HepG2 (cell line): ENCODE measurements around the gene EMP2. TPM values are rescaled to one million over a fixed set of nuclear protein-coding genes. Genes with fewer than 3 reads are reported as not detected.
A peak's percentile ranks its signal among the peaks of the same experiment; 100 is the strongest.

Experiments used
- ATAC-seq: fragments of 200-7000 bp; cut with Tn5 transposase; 3 replicates; pipeline ENCODE4 v1.9.1; 2020; ENCODE audit warnings: mild to moderate bottlenecking, moderate library complexity
- BruUV-seq: library from RNA; stranded (reverse); fragments of 400-500 nt; replicated peaks from 2 replicates; lab custom pipeline; 2021; lab: Mats Ljungman, UMichigan
- CTCF ChIA-PET: fragments of 300-600 bp; formaldehyde crosslinking; extraction: SDS; loops from one replicate; lab custom pipeline; 2021; ENCODE audit warnings: low total read pairs, inconsistent platforms, low intra/inter-chr PET ratio; lab: Yijun Ruan, JAX
- POLR2A ChIA-PET: fragments of 350-600 bp; sonication (Branson Sonifier 250); formaldehyde crosslinking; loops from one replicate; lab custom pipeline; 2020; ENCODE audit warnings: antibody characterized with exemption, inconsistent platforms; lab: Yijun Ruan, JAX
- DNase-seq: peaks from one replicate; pipeline ENCODE4 v3.0.0-alpha.2; 2015; ENCODE audit warnings: low spot score
- FAIRE-seq: peaks from 3 replicates; lab custom pipeline; 2011; peaks lifted over from hg19 to GRCh38; lab: Jason Lieb, UNC
- H2AFZ ChIP-seq: one replicate; pipeline ENCODE4 v1.6.1; 2011; ENCODE audit warnings: low read length, inconsistent platforms
- H3K27ac ChIP-seq: fragments of 300-600 bp; 3 replicates; pipeline ENCODE4 v1.8.0; 2011; ENCODE audit warnings: mixed run types, mild to moderate bottlenecking, mixed read lengths, low read length, inconsistent platforms; ENCODE audit not compliant: insufficient read depth; ENCODE audit errors: extremely low read length
- H3K27me3 ChIP-seq, 2 experiments: fragments of 200-600 bp in 1 of 2; 2 replicates in 1 of 2; 3 replicates in 1 of 2; pipeline versions ENCODE4 v1.6.0 to v1.8.0; 2011; ENCODE audit warnings: low read length in 2 of 2, mild to moderate bottlenecking in 2 of 2, moderate library complexity in 2 of 2, inconsistent platforms in 1 of 2; ENCODE audit not compliant: insufficient read depth in 2 of 2, control insufficient read depth in 1 of 2
- H3K36me3 ChIP-seq, 2 experiments: fragments of 200-600 bp in 1 of 2; replicated peaks in 1 of 2; 2 replicates in 1 of 2; 3 replicates in 1 of 2; pipeline versions ENCODE4 v1.5.1 to v1.8.0; 2011; ENCODE audit warnings: low read length in 2 of 2, inconsistent platforms in 1 of 2; ENCODE audit not compliant: insufficient read depth in 2 of 2, control insufficient read depth in 1 of 2
- H3K4me1 ChIP-seq: 2 replicates; pipeline ENCODE4 v1.5.1; 2012; ENCODE audit warnings: low read length, inconsistent platforms; ENCODE audit not compliant: insufficient read depth
- H3K4me2 ChIP-seq: 2 replicates; pipeline ENCODE4 v1.6.0; 2011; ENCODE audit warnings: low read depth, low read length, inconsistent platforms
- H3K4me3 ChIP-seq, 3 experiments: fragments of 200-600 bp in 1 of 3; sonication (generic), shearing (Covaris generic) in 1 of 3; replicated peaks in 1 of 3; 2 replicates each; pipeline ENCODE4 v1.5.1; 2011 to 2016; ENCODE audit warnings: low read length in 3 of 3, inconsistent platforms in 2 of 3, low read depth in 2 of 3, mild to moderate bottlenecking in 2 of 3, control low read depth in 1 of 3, mixed read lengths in 1 of 3; ENCODE audit not compliant: insufficient read depth in 1 of 3
- H3K79me2 ChIP-seq: one replicate; pipeline ENCODE4 v1.6.1; 2011; ENCODE audit warnings: low read length, inconsistent platforms; ENCODE audit not compliant: insufficient read depth
- H3K9ac ChIP-seq: 2 replicates; pipeline ENCODE4 v1.6.0; 2011; ENCODE audit warnings: mild to moderate bottlenecking, low read depth, low read length, inconsistent platforms; ENCODE audit not compliant: insufficient read depth
- H3K9me3 ChIP-seq: 2 replicates; pipeline ENCODE4 v1.5.1; 2012; ENCODE audit warnings: mild to moderate bottlenecking, low read length
- H4K20me1 ChIP-seq: 2 replicates; pipeline ENCODE4 v1.6.0; 2011; ENCODE audit warnings: inconsistent platforms, mild to moderate bottlenecking, low read length, moderate library complexity; ENCODE audit not compliant: insufficient read depth
- BATF2 ChIP-seq: sonication (generic); formaldehyde crosslinking; IDR thresholded peaks from 2 replicates; pipeline ENCODE4 v1.8.0; 2022; ENCODE audit warnings: mild to moderate bottlenecking, missing genetic modification reagents, moderate library complexity
- CC2D1A ChIP-seq: sonication (generic); formaldehyde crosslinking; IDR thresholded peaks from 2 replicates; pipeline ENCODE4 v1.8.1; 2023; ENCODE audit warnings: mild to moderate bottlenecking, missing genetic modification reagents
- DBP ChIP-seq: sonication (generic); formaldehyde crosslinking; IDR thresholded peaks from 2 replicates; pipeline ENCODE4 v1.4.0; 2020; ENCODE audit warnings: missing genetic modification reagents; ENCODE audit errors: not compliant biosample characterization
- HMGA1 ChIP-seq: sonication (generic); formaldehyde crosslinking; conservative IDR thresholded peaks from 2 replicates; pipeline ENCODE4 v1.4.0; 2020; ENCODE audit warnings: missing genetic modification reagents
- MEF2D ChIP-seq: sonication (generic); formaldehyde crosslinking; IDR thresholded peaks from 2 replicates; pipeline ENCODE4 v1.5.1; 2020; ENCODE audit warnings: mild to moderate bottlenecking, missing genetic modification reagents
- NKX3-1 ChIP-seq: sonication (generic); formaldehyde crosslinking; IDR thresholded peaks from 2 replicates; pipeline ENCODE4 v1.5.0; 2020; ENCODE audit warnings: missing genetic modification reagents
- NONO ChIP-seq, 2 experiments: fragments of 450-650 bp in 1 of 2; sonication (generic) in 1 of 2; formaldehyde crosslinking in 1 of 2; IDR thresholded peaks in 1 of 2; conservative IDR thresholded peaks in 1 of 2; 2 replicates each; pipeline versions ENCODE4 v1.6.1 to v1.8.0; 2017 to 2022; ENCODE audit warnings: mild to moderate bottlenecking in 1 of 2, missing genetic modification reagents in 1 of 2, moderate library complexity in 1 of 2
- PCBP2 ChIP-seq: fragments of 200-400 bp; formaldehyde crosslinking; optimal IDR thresholded peaks from 2 replicates; pipeline ENCODE3; 2018; ENCODE audit warnings: low read length, low read depth; ENCODE audit not compliant: poor library complexity, severe bottlenecking
- TCF7L2 ChIP-seq: IDR thresholded peaks from 2 replicates; pipeline ENCODE4 v1.6.1; 2011; ENCODE audit warnings: mild to moderate bottlenecking, low read depth, low read length, moderate library complexity
- TERF1 ChIP-seq: sonication (generic); formaldehyde crosslinking; IDR thresholded peaks from 2 replicates; pipeline ENCODE4 v1.8.0; 2022; ENCODE audit warnings: mild to moderate bottlenecking, missing genetic modification reagents, moderate library complexity
- ZNF260 ChIP-seq: sonication (generic); formaldehyde crosslinking; IDR thresholded peaks from 2 replicates; pipeline ENCODE4 v1.4.0; 2020; ENCODE audit warnings: missing genetic modification reagents, low read depth, mild to moderate bottlenecking, borderline replicate concordance
- ZNF564 ChIP-seq: sonication (generic); formaldehyde crosslinking; IDR thresholded peaks from 2 replicates; pipeline ENCODE4 v1.8.1; 2023; ENCODE audit warnings: mild to moderate bottlenecking, missing genetic modification reagents
- ZNF598 ChIP-seq: sonication (generic); formaldehyde crosslinking; IDR thresholded peaks from 2 replicates; pipeline ENCODE4 v1.5.1; 2020; ENCODE audit warnings: mild to moderate bottlenecking, missing genetic modification reagents, borderline replicate concordance
- ZNF614 ChIP-seq: IDR thresholded peaks from 2 replicates; pipeline ENCODE4 v1.6.1; 2018; ENCODE audit warnings: missing biosample characterization, missing genetic modification reagents, inconsistent platforms, borderline replicate concordance
- ZNF781 ChIP-seq: sonication (generic); formaldehyde crosslinking; IDR thresholded peaks from 2 replicates; pipeline ENCODE4 v1.5.1; 2020; ENCODE audit warnings: borderline replicate concordance, mild to moderate bottlenecking, missing genetic modification reagents; ENCODE audit errors: not compliant biosample characterization
- WGBS: methylation state at CpG from one replicate; pipeline ENCODE4 v1.1.6; 2017; ENCODE audit warnings: low lambda C conversion rate; 5-methylcytosine and 5-hydroxymethylcytosine counted together
- in situ Hi-C: cut with HindIII; loops from 2 replicates; pipeline ENCODE4 v1.10.0; 2017; ENCODE audit warnings: low pct_unique_long_range_greater_than_20kb; ENCODE audit not compliant: extremely low pct_ligation_motif_present
- intact Hi-C: fragments of 100-400 bp; cut with micrococcal nuclease; formaldehyde crosslinking; loops from one replicate; pipeline ENCODE4 v1.10.0; 2022; ENCODE audit not compliant: unreplicated experiment
- polyA plus RNA-seq, 8 experiments: library from polyadenylated mRNA; depleted of rRNA in 3 of 8; stranded (reverse) in 7 of 8; unstranded in 1 of 8; fragments of >200 nt; fragmentation: Illumina TruSeq in 4 of 8; extraction: Trizol in 4 of 8; gene quantifications; 2 replicates each; pipeline versions ENCODE4 v1.2.1 to v1.2.3, GENCODE V29; 2011 to 2016; ENCODE audit warnings: low read depth in 4 of 8, missing spikeins in 1 of 8, mixed read lengths in 1 of 8; ENCODE audit not compliant: insufficient read depth in 1 of 8
- total RNA-seq, 5 experiments: library from RNA; depleted of rRNA; stranded (reverse); fragments of >200 nt; fragmentation: Illumina TruSeq; extraction: Trizol; gene quantifications; 2 replicates each; pipeline ENCODE4 v1.2.3, GENCODE V29; 2016; ENCODE audit warnings: low read depth in 1 of 5

Gene EMP2
- total and polyA plus RNA-seq, 2 of the 13 experiments (the other 11 are each of a cell fraction or from before 2014, with no cell fraction given): 24.6 to 91.2 TPM

GRCh38 chr16:10617662-10618420 is 37.4 kb upstream of the EMP2 start:
- H3K9me3 ChIP-seq: no peaks in the 10 kb centered on the region
- H3K4me3 ChIP-seq: peak overlapping the region; percentile 44 to 77 (median 48); a peak in 5 of 6 replicates
- ATAC-seq (no peak), FAIRE-seq (no peak), DNase-seq (no peak)
- intact Hi-C loops (loop anchor here (1.0 to 2.0 kb wide), 2 partner anchors 30 to 37 kb away; partner anchors contain the start of gene EMP2), in situ Hi-C loops (no loop called here)
- H3K27ac ChIP-seq: peak overlapping the region; percentile 72
- ChIA-PET CTCF (no interaction called here), POLR2A (interaction anchor here (0.6 to 1.7 kb wide), 5 partner anchors 27 to 97 kb away, joined by 3 to 11 read pairs (median 6); partner anchors contain the start of gene EMP2)
- H3K9ac ChIP-seq: peak overlapping the region; percentile 82
- H3K27me3 ChIP-seq: no peaks in the 10 kb centered on the region
- H2AFZ ChIP-seq: no peak overlapping the region
- H3K36me3 ChIP-seq: no peaks in the 10 kb centered on the region
- no TSS peak for BruUV-seq
- peak overlapping the region; percentile 89 for H3K4me2 ChIP-seq
- no peaks in the 10 kb centered on the region for H3K79me2 ChIP-seq
- 63% methylated on average over 11 of the region's 12 CpGs for WGBS
- no peaks in the 10 kb centered on the region for H4K20me1 ChIP-seq
- peaks cover 95% of the 10 kb centered on the region for H3K4me1 ChIP-seq
- TF ChIP-seq ZNF614 (CRISPR knock-in tag): no peak
- TF ChIP-seq HMGA1 (CRISPR knock-in tag): no peak
- no peak for TF ChIP-seq ZNF260 (CRISPR knock-in tag)
- no peak for TF ChIP-seq DBP (CRISPR knock-in tag)
- TF ChIP-seq TERF1 (CRISPR knock-in tag): no peak
- no peak for TF ChIP-seq TCF7L2
- TF ChIP-seq ZNF564 (CRISPR knock-in tag): no peak
- TF ChIP-seq CC2D1A (CRISPR knock-in tag): no peak
- TF ChIP-seq NONO (IDR thresholded peaks at IDR 0.05): no peak
- no peak for TF ChIP-seq NONO (CRISPR knock-in tag; conservative IDR thresholded peaks at IDR 0.05)
- no peak for TF ChIP-seq MEF2D (CRISPR knock-in tag)
- no peak for TF ChIP-seq ZNF781 (CRISPR knock-in tag)
- TF ChIP-seq BATF2 (CRISPR knock-in tag): no peak
- no peak for TF ChIP-seq NKX3-1
- 0 out of 2 replicates have a peak, but pooled peaks have one; percentile 20 for TF ChIP-seq ZNF598
- peak; percentile 74 for TF ChIP-seq PCBP2
